ENCODE data around the gene CALHM6.

CALHM6 gene

DNA sequence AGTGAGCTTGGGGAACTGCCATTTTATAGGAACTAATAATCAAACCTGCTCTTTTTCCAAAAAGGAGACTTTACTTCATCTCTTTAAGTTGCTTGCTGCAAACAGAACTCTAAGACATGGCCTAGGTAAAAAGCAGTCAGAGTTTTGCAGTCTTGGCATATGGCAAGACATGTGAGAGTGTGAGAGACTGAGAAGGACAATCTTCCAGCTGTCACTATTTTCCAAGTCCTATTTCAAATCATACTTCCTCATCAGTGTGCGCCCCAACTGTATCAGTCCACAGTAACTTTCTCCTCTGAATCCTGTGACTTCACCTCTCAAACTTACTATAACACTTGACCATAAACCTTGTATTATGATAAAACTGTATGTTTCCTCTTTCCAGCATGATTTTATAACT is 10.4 kb downstream of the CALHM6 start:
- no peak for DNase-seq
- Histone ChIP-seq H3K4me1 (ENCODE audit: low read length) (peaks cover 13% of the 10 kb centered on the region), H3K36me3 (replicated peaks; ENCODE audit: insufficient read depth, low read length) (no peaks in the 10 kb centered on the region), H3K27me3 (replicated peaks; ENCODE audit: insufficient read depth, low read length) (no peaks in the 10 kb centered on the region), H3K9me2 (replicated peaks; ENCODE audit: insufficient read depth, low read length) (no peaks in the 10 kb centered on the region), H3K79me2 (ENCODE audit: low read length) (no peaks in the 10 kb centered on the region), H4K20me1 (ENCODE audit: insufficient read depth, low read length) (no peaks in the 10 kb centered on the region), H3K4me3 (ENCODE audit: low read length) (no peak overlapping the region), H2AFZ (ENCODE audit: low read length) (no peak overlapping the region), H3K9ac (ENCODE audit: low read length) (no peak overlapping the region), H3K9me3 (replicated peaks; ENCODE audit: insufficient read depth, low read length) (no peaks in the 10 kb centered on the region), H3F3A (ENCODE audit: insufficient read depth, low read length) (peaks cover 6% of the 10 kb centered on the region), H3K4me2 (ENCODE audit: low read depth, low read length) (no peak overlapping the region), H3K27ac (ENCODE audit: low read length) (no peak overlapping the region)
- TF ChIP-seq EZH2 (optimal IDR thresholded peaks at IDR 0.05; ENCODE audit: low read depth, low read length) = no peak
- TF ChIP-seq EZH2phosphoT487 (IDR thresholded peaks at IDR 0.05; ENCODE audit: low read length) = no peak
- TF ChIP-seq, protein P1, sequence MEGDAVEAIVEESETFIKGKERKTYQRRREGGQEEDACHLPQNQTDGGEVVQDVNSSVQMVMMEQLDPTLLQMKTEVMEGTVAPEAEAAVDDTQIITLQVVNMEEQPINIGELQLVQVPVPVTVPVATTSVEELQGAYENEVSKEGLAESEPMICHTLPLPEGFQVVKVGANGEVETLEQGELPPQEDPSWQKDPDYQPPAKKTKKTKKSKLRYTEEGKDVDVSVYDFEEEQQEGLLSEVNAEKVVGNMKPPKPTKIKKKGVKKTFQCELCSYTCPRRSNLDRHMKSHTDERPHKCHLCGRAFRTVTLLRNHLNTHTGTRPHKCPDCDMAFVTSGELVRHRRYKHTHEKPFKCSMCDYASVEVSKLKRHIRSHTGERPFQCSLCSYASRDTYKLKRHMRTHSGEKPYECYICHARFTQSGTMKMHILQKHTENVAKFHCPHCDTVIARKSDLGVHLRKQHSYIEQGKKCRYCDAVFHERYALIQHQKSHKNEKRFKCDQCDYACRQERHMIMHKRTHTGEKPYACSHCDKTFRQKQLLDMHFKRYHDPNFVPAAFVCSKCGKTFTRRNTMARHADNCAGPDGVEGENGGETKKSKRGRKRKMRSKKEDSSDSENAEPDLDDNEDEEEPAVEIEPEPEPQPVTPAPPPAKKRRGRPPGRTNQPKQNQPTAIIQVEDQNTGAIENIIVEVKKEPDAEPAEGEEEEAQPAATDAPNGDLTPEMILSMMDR (IDR thresholded peaks at IDR 0.05; ENCODE audit: low read length) = no peak

DNA sequence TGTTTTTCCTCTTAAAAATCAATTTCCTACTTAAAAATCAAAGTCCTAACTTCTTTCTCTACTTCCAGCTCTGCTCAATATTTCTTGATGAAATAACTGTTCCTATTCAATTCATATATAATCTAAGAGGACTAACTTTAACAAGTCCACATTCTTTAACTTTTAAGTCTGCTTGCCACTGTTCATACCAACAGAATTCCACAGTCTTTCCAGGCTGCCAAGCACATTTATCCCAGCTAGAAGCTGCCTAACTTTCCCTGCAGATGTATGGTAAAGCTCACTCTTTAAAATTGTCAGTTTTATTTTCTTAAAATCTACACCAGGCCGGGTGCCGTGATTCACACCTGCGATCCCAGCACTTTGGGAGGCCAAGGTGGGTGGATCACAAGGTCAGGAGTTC is 11.5 kb downstream of the CALHM6 start:
- Histone ChIP-seq H3K27ac (ENCODE audit: low read length) (no peak overlapping the region), H2AFZ (ENCODE audit: low read length) (no peak overlapping the region), H3K9me2 (replicated peaks; ENCODE audit: insufficient read depth, low read length) (no peaks in the 10 kb centered on the region), H3F3A (ENCODE audit: insufficient read depth, low read length) (peaks cover 6% of the 10 kb centered on the region), H3K4me2 (ENCODE audit: low read depth, low read length) (no peak overlapping the region), H3K9ac (ENCODE audit: low read length) (no peak overlapping the region), H3K4me1 (ENCODE audit: low read length) (peaks cover 13% of the 10 kb centered on the region), H4K20me1 (ENCODE audit: insufficient read depth, low read length) (no peaks in the 10 kb centered on the region), H3K4me3 (ENCODE audit: low read length) (no peak overlapping the region), H3K36me3 (replicated peaks; ENCODE audit: insufficient read depth, low read length) (no peaks in the 10 kb centered on the region), H3K27me3 (replicated peaks; ENCODE audit: insufficient read depth, low read length) (no peaks in the 10 kb centered on the region), H3K9me3 (replicated peaks; ENCODE audit: insufficient read depth, low read length) (no peaks in the 10 kb centered on the region), H3K79me2 (ENCODE audit: low read length) (no peaks in the 10 kb centered on the region)
- TF ChIP-seq EZH2 (optimal IDR thresholded peaks at IDR 0.05; ENCODE audit: low read depth, low read length) (no peak), EZH2phosphoT487 (IDR thresholded peaks at IDR 0.05; ENCODE audit: low read length) (no peak)
- TF ChIP-seq, protein P1 (IDR thresholded peaks at IDR 0.05; ENCODE audit: low read length) = no peak
- no peak for DNase-seq

DNA sequence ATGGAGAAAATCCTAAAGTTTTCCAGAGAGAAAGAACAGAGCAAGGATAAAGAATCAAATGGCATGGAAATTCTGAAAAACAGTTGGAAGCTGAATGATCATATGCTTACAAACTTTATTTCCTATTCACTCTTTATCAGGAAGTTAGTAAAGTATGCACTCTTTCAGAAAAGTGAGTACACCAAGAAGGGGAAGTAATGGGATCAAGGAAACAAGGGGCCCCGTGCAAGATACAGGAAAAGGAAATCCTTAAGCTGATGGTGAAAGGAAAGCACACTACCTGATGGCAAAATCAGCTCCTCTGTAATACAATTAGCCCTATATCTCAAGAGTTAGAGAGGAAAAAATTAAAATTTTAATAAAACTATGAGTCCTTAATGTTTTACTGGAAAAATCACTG is 14.0 kb downstream of the CALHM6 start:
- no peak for DNase-seq
- H3K9me3 ChIP-seq (replicated peaks; ENCODE audit: insufficient read depth, low read length) = no peaks in the 10 kb centered on the region
- no peaks in the 10 kb centered on the region for H3K79me2 ChIP-seq (ENCODE audit: low read length)
- H3K4me3 ChIP-seq (ENCODE audit: low read length) = no peak overlapping the region
- no peaks in the 10 kb centered on the region for H4K20me1 ChIP-seq (ENCODE audit: insufficient read depth, low read length)
- H3K27me3 ChIP-seq (replicated peaks; ENCODE audit: insufficient read depth, low read length) = no peaks in the 10 kb centered on the region
- H3K27ac ChIP-seq (ENCODE audit: low read length) = no peak overlapping the region
- TF ChIP-seq, protein P1 (IDR thresholded peaks at IDR 0.05; ENCODE audit: low read length) = no peak
- no peak for TF ChIP-seq EZH2phosphoT487 (IDR thresholded peaks at IDR 0.05; ENCODE audit: low read length)
- TF ChIP-seq EZH2 (optimal IDR thresholded peaks at IDR 0.05; ENCODE audit: low read depth, low read length) = no peak
- H3F3A ChIP-seq (ENCODE audit: insufficient read depth, low read length) = peaks cover 6% of the 10 kb centered on the region
- H3K9ac ChIP-seq (ENCODE audit: low read length) = no peak overlapping the region
- peaks cover 13% of the 10 kb centered on the region for H3K4me1 ChIP-seq (ENCODE audit: low read length)
- H3K36me3 ChIP-seq (replicated peaks; ENCODE audit: insufficient read depth, low read length) = no peaks in the 10 kb centered on the region
- H2AFZ ChIP-seq (ENCODE audit: low read length) = no peak overlapping the region
- H3K4me2 ChIP-seq (ENCODE audit: low read depth, low read length) = peak overlapping the region; percentile 81
- no peaks in the 10 kb centered on the region for H3K9me2 ChIP-seq (replicated peaks; ENCODE audit: insufficient read depth, low read length)
